Measurements from ENCODE around the gene SPIB. TPM values are rescaled to one million over a fixed set of nuclear protein-coding genes. Genes with fewer than 3 reads are reported as not detected.

Gene SPIB
- total RNA-seq, 1 experiment from 2014 or later = not detected

Other genes with a start within 250 kb of the SPIB start
- 2.1 TPM in 1 of 2 replicates, not detected in the other for gene MYH14, start 215.3 kb upstream of the SPIB start, total RNA-seq (2014; rRNA removed; shearing (Covaris generic); ENCODE audit: low replicate concordance)
- not detected in 2 replicates for gene KCNC3, start 89.6 kb upstream of the SPIB start, total RNA-seq (2014; rRNA removed; shearing (Covaris generic); ENCODE audit: low replicate concordance)
- 1.5 TPM in 1 of 2 replicates, not detected in the other for gene NAPSA, start 53.3 kb upstream of the SPIB start, total RNA-seq (2014; rRNA removed; shearing (Covaris generic); ENCODE audit: low replicate concordance)
- 113 and 173 TPM in 2 replicates for gene NR1H2, start 42.5 kb upstream of the SPIB start, total RNA-seq (2014; rRNA removed; shearing (Covaris generic); ENCODE audit: low replicate concordance)
- gene POLD1, start 34.6 kb upstream of the SPIB start, total RNA-seq (2014; rRNA removed; shearing (Covaris generic); ENCODE audit: low replicate concordance) = 44.1 and 117 TPM in 2 replicates
- gene MYBPC2, start 14.0 kb downstream of the SPIB start, total RNA-seq (2014; rRNA removed; shearing (Covaris generic); ENCODE audit: low replicate concordance) = 0.03 TPM in 1 of 2 replicates, not detected in the other
- gene EMC10, start 57.6 kb downstream of the SPIB start, total RNA-seq (2014; rRNA removed; shearing (Covaris generic); ENCODE audit: low replicate concordance) = 98.5 and 127 TPM in 2 replicates
- gene GARIN5A, start 57.9 kb downstream of the SPIB start, total RNA-seq (2014; rRNA removed; shearing (Covaris generic); ENCODE audit: low replicate concordance) = 1.2 TPM in 1 of 2 replicates, not detected in the other
- gene JOSD2, start 92.3 kb downstream of the SPIB start, total RNA-seq (2014; rRNA removed; shearing (Covaris generic); ENCODE audit: low replicate concordance) = 92.8 and 140 TPM in 2 replicates
- not detected in 2 replicates for gene ASPDH, start 95.0 kb downstream of the SPIB start, total RNA-seq (2014; rRNA removed; shearing (Covaris generic); ENCODE audit: low replicate concordance)
- gene LRRC4B, start 149.5 kb downstream of the SPIB start, total RNA-seq (2014; rRNA removed; shearing (Covaris generic); ENCODE audit: low replicate concordance) = 1.1 and 1.7 TPM in 2 replicates
- not detected in 2 replicates for gene SYT3, start 220.9 kb downstream of the SPIB start, total RNA-seq (2014; rRNA removed; shearing (Covaris generic); ENCODE audit: low replicate concordance)
- gene C19orf81, start 230.5 kb downstream of the SPIB start, total RNA-seq (2014; rRNA removed; shearing (Covaris generic); ENCODE audit: low replicate concordance) = 0.33 TPM in 1 of 2 replicates, not detected in the other